Measurements from ENCODE around the gene MAML2. TPM values are rescaled to one million over a fixed set of nuclear protein-coding genes. Genes with fewer than 3 reads are reported as not detected.

The MAML2 gene
- total RNA-seq, 1 experiment from 2014 or later: 2.7 TPM

DNA sequence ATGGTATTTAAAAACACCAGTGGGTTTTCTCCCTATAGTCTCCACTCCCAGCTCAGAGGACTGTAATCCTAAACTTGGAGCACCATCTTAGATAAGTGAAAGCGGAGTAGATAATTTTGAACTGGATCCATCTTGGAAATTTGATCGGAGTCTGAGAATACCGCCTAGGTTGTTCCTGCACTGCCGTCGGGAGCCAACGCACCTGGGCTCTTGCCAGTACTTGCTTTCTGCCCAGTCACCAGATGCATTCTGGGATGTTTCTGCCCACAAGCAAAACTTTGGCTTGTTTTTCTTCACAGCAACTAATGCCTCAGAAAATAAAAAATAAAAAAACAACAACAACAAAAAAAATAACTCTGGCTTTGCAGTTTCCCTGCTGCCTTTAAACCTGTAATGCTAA, 306.1 kb downstream of the MAML2 start:
- Histone ChIP-seq H2BK20ac (ENCODE audit: low read depth, low read length, poor library complexity, severe bottlenecking) (no peak overlapping the region), H3K23ac (ENCODE audit: insufficient read length, low read depth, low read length) (no peak overlapping the region)
- H3K27ac Mint-ChIP-seq: no peak overlapping the region

More for the DNA sequence above, 306.1 kb downstream of the MAML2 start:
- Histone ChIP-seq H3K4ac (ENCODE audit: low read depth, low read length) (no peak overlapping the region), H2BK15ac (ENCODE audit: low read depth, low read length) (no peak overlapping the region), H2AK5ac (ENCODE audit: insufficient read length, low read length) (no peak overlapping the region), H3K4me1 (ENCODE audit: insufficient read depth, low read length) (0 out of 2 replicates have a peak, but pooled peaks cover 3% of the 10 kb centered on the region), H3K79me1 (ENCODE audit: insufficient read depth, low read depth, low read length, poor library complexity, severe bottlenecking) (no peaks in the 10 kb centered on the region), H2BK120ac (ENCODE audit: low read depth, low read length, poor library complexity, severe bottlenecking) (no peak overlapping the region), H3K56ac (ENCODE audit: insufficient read length, low read depth, low read length) (no peak overlapping the region), H3K18ac (ENCODE audit: insufficient read length, low read depth, low read length) (no peak overlapping the region), H4K8ac (replicated peaks; ENCODE audit: insufficient read length, low read depth, low read length) (no peak overlapping the region), H3K9ac (ENCODE audit: extremely low read depth, insufficient read length, low read length) (no peak overlapping the region), H4K5ac (ENCODE audit: insufficient read length, low read depth, low read length) (no peak overlapping the region), H2AFZ (ENCODE audit: low read length) (no peak overlapping the region), H3K79me2 (ENCODE audit: insufficient read depth, low read length) (no peaks in the 10 kb centered on the region), H4K20me1 (ENCODE audit: control insufficient read depth, insufficient read depth, insufficient read length) (no peaks in the 10 kb centered on the region), H2BK5ac (ENCODE audit: insufficient read length, low read length) (no peak overlapping the region), H2BK12ac (ENCODE audit: insufficient read length, low read depth, low read length) (no peak overlapping the region), H4K91ac (ENCODE audit: insufficient read length, low read depth, low read length) (no peak overlapping the region), H3K9me3 (ENCODE audit: control insufficient read depth, low read depth, low read length) (no peaks in the 10 kb centered on the region), H3K23me2 (ENCODE audit: insufficient read length, low read depth, low read length, poor library complexity, severe bottlenecking) (no peaks in the 10 kb centered on the region), H3K27ac (ENCODE audit: insufficient read length, low read depth, low read length) (no peak overlapping the region), H3K27me3 (ENCODE audit: insufficient read depth, low read length) (no peaks in the 10 kb centered on the region), H3K14ac (ENCODE audit: insufficient read depth, low read length) (no peak overlapping the region), H3T11ph (ENCODE audit: low read length) (no peak overlapping the region), H3K4me2 (ENCODE audit: insufficient read depth, insufficient read length, low read length) (no peak overlapping the region)
- Mint-ChIP-seq H3K27me3 (ENCODE audit: low read depth) (no peaks in the 10 kb centered on the region; the same call in 1 of the 2 replicates), H3K36me3 (ENCODE audit: insufficient read depth in 1 of 3, low read depth in 3 of 3) (peaks cover 0 to 2% (median 0%) of the 10 kb centered on the region in 3 experiments; a peak in 1 of 7 replicates), H3K4me1 (peaks cover 4 to 23% of the 10 kb centered on the region in 2 experiments), H3K9me3 (no peaks in the 10 kb centered on the region), H3K4me3 (no peak overlapping the region)
- no CpG with 5 or more reads among the region's 6 CpGs for WGBS (ENCODE audit: extremely low coverage, insufficient read length, low lambda C conversion rate)
- TF ChIP-seq, protein P1, sequence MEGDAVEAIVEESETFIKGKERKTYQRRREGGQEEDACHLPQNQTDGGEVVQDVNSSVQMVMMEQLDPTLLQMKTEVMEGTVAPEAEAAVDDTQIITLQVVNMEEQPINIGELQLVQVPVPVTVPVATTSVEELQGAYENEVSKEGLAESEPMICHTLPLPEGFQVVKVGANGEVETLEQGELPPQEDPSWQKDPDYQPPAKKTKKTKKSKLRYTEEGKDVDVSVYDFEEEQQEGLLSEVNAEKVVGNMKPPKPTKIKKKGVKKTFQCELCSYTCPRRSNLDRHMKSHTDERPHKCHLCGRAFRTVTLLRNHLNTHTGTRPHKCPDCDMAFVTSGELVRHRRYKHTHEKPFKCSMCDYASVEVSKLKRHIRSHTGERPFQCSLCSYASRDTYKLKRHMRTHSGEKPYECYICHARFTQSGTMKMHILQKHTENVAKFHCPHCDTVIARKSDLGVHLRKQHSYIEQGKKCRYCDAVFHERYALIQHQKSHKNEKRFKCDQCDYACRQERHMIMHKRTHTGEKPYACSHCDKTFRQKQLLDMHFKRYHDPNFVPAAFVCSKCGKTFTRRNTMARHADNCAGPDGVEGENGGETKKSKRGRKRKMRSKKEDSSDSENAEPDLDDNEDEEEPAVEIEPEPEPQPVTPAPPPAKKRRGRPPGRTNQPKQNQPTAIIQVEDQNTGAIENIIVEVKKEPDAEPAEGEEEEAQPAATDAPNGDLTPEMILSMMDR (conservative IDR thresholded peaks at IDR 0.05): no peak
- DNase-seq: no peak
